ENCODE results near the gene PRPS1.
"Not testable (repeated sequence)": the region's sequence is repeated elsewhere in the genome, so short reads cannot be mapped to it uniquely, and the experiment has no call there.

Gene PRPS1

DNA sequence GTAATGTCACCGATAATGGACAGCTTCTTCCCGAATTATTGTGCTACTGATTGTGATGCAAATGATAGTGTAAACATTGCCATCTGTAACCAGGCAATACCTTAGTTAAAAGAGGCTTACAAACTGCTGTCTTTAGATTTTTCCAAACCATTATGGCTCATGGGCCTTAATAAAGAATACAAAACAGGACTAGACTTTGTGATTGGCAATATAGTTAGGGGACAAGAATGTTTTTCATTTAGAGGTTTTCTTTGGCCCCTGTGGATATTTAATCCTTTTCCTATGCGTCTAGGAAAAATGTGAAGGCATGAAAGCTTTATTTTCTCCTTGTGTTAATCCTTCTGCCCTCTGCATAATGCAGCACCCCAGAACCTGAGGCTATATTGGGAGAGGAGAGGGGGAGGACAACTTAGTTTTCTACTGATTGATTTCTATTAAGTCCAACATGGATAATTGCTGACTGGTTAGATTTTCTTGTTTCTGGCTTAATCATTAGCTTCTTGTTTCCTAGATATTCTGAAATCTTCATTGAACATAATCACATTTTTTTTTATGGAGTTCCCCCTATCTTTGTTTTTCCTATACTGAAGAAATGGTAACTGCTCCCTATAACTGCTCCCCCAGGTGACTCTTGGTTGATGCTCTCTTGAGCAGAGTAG, 1.9 kb downstream of the PRPS1 start:
- DNase-seq = no peak

DNA sequence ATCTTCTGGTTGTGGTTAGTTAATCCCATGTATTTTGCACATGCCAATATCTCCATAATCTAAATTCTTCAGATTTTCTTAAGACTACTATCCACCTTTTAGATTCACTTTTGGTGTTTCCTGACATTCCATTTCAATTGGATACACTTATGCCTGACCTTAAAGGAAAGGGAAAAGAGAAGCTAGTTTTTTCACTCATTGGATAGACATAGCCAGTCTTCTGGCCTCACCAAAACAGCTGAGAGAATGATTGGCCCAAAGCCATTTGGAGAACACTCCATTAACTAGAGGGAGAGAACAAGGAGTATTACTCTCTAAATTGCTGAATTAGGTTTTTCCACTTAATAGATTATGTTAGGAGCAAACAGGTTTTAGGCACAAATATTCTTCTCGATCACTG, 4.0 kb downstream of the PRPS1 start:
- no peak for DNase-seq

DNA sequence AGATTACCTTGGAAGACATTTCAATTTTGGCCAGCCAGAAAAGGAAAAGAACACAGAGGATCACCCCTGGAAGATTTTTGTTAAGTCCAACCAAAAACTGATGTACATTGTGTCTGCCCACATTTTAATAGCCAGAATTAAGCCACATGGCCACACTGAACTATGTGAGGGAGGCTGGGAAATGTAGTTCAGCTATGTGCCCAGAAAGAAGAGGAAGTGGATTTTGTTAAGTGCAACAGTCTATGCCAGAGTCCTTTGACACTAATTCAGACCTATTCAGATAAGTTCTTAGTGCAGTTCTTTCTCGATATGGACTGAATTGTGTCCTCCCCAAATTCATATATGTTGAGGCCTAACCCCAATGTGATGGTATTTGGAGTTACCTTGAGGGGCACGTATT, 18.4 kb downstream of the PRPS1 start:
- DNase-seq = no peak

DNA sequence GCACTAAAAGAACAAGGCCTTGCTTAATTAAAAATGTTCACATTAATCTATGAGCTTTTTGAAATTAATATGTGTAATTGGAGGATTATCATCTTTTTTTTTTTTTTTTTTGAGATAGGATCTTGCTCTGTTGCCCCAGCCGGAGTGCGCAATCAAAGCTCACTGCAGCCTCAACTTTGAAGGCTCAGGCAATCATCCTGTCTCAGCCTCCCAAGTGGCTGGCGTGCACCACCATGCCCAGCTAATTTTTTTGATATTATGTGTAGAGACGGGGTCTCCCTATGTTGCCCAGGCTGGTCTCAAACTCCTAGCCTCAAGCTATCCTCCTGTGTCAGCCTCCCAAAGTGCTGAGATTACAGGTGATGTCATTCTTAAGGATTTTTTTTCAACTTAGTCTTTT, 20.0 kb downstream of the PRPS1 start:
- DNase-seq = no peak

DNA sequence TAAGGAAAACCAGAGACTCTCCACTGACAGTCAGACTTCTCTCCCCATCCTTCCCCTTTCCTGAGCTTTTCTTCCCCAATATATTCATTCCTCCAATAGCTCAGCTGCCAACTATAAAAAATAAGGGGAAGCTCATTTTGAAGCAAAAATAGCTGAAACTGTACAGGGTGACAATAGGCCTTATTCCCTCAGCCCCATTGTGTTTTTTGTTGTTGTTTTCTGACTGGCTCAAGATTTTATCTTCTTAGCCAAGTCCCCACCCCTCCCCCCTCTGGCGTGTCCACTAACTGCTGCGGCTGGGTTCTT, 26.2 kb downstream of the PRPS1 start:
- DNase-seq = no peak

DNA sequence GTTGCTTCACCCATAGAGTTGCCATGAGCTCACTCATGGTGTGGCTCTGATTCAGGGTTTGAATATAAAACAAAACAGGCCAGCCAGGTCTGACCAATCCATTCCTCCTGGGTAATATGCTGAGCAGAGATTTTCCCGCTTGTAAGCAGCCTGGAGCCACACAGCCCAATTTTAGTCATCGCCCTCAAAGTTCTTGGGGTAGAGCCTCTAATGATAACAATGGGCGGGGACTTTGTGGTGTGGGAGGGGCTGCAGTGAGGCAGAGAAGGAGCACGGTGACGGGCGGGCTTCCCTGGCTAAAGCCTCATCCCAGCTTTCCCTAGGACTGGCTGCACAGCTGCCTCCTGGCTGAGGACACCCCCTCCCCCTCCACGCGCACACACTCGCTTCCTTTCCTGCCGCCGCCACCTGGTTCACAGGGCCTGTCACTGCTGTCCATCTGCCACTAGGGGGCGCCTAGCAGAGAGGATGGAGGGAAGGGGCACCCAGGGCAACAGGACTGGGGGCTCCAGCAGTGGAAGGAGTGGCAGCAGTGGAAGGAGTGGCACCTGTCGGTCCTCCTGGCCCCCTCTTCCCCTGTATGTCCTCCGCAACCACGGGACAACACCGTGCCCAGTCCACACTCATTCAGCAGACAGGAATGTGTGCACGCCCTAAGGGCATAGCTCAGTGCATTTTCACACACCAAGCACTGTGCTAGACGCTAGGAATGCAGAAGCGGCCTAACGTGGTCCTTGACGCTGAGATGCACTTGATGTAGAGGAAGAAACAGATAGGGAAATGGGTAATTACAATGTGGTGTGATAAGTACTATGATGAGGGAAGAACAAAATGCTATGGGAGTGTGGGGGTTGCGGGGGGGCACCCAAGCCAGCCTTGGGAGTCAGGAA, 26.8 kb downstream of the PRPS1 start:
- DNase-seq = peak; percentile 63

DNA sequence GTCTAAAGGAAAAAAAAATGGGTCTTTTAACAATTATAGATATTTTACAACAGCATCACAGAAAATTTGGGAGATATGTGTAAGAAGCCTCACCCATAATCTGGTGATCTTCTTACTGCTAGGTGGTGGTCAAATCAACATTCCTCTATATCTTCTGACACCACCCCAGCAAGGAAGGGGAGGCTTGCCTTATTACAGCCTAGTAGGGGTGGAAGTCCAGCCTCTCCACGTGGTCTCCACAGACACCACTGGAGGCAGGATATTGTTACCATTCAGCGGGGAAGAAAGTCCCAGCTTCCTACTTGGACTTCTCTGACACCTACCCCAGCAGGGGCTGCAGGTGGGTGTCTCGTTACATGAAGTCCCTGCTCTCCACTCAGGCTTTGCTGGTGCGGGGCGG, 28.7 kb downstream of the PRPS1 start:
- no peak for DNase-seq

DNA sequence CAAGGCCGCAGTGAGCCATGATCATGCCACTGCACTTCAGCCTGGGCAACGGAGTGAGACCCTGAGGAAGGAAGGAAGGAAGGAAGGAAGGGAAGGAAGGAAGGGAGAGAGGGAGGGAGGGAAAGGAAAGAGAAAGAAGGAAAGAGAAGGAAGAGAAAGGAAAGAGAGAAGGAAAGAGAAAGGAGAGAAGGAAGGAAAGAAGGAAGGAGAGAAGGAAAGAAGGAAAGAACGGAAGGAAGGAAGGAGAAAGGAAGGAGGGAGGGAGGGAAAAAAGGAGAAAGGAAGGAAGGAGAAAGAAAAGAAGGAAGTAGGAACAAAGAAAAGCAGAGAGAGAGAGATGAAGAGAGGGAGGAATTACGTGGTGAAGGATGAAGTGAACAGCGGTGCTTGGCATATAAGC, 30.4 kb downstream of the PRPS1 start:
- no peak for DNase-seq

DNA sequence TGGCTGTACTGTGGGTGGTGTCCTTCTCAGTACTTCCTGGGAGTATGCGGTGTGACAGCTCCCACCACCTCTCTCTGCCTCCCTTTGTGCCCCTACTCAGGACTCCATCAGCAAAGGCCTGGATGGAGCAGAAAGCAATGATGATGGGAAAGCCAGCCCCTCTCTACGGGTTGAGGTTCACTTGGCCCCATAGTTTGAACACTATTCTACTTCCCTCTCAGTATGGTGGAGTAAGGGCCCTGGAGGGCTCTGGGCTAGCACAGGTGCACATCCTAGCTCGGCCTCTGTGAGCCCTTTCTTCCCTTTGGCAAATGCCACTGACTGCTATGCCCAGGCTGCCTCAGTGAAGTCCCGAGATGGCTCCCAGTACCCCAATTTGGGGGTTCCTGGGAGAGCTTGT, 31.0 kb downstream of the PRPS1 start:
- no peak for DNase-seq

DNA sequence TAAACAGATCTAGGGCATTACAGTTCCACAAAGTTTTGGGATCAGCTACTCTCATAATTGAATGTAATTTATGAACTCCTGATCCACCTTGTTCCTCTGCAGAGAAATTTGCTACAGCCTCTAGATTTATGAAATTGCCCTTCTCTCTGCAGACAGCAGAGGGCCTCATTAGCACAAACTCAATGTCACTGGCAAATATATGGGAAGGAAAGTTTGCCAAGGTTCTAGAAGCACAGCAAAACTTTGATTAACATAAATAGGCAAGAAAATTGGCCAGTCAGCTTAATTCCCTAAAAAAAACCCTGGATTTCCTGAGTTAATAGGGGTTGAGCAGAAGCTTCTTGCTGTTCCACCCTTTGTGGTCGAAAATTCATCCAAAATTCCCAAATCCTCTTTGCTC, 31.5 kb downstream of the PRPS1 start:
- DNase-seq = no peak

DNA sequence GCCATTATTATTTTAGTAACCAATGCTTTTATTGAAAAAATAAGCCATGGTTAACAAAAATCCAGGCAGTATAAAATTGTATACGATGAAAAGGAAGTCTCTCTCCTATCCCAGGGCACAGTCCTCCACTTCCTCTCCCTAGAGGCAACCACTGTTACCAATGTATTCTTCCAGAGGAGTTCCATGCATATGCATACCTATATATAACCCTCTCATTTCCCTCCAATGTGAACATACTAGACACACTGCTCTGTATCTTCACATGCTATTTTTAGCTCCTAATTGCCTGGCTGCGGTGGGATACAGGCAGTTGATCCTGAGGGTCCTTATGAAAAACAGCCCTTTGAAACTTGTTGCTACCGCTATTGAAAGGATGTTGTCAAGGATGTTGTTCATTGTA, 33.8 kb downstream of the PRPS1 start:
- no peak for DNase-seq

DNA sequence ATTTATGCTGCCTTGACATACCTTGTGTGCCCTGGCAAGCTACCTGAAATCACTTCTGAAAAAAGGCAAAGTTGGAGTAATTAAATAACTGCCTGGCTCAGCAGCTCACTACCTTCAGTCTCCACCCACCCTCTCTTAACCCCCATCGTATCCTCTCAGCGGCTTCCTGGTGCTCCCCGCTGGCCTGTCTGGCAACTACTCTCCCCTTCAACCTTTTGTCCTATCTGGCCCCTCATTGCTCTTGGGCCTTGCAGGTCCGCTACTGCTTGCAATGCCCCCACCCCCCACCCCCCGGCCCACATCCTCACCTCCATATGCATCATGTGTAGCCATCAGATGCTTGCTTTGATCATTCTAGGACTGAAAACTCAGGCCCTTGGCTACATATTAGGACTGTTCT, 34.5 kb downstream of the PRPS1 start:
- DNase-seq = no peak

DNA sequence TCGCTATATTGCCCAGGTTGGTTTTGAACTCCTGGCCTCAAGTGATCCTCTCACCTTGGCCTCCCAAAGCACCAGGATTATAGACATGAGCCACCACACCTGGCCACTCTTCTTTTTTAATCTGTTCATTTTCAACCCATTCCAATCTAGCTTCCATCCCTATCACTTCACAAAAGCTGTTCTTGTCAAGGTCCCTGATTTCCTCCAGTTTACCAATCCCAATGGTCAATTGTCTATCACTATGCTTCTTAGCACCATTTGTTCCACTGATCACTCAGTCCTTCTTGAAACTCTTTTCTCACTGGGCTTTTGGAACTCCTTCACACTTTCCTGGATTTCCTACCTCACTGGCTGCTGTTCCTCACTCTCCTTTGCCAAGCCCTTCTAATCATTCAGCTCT, 38.6 kb downstream of the PRPS1 start:
- no peak for DNase-seq

DNA sequence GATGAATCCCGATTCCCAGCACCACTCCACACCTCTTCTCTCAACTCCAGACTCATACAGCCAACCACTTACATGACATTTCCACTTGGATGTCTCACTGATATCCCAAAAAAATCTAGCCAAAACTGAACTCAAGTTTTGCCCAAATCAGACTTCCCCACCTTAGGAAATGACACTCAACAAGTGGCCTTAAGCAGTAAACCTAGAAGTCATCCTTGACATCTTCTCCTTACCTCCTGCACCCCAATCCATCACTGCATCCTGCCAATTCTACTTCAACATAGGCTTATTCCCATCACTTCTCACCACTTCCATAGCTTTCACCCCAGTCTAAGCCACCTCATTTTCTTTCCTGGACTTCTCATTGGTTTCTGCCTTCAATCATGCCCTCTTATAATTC, 39.1 kb downstream of the PRPS1 start:
- no peak for DNase-seq

DNA sequence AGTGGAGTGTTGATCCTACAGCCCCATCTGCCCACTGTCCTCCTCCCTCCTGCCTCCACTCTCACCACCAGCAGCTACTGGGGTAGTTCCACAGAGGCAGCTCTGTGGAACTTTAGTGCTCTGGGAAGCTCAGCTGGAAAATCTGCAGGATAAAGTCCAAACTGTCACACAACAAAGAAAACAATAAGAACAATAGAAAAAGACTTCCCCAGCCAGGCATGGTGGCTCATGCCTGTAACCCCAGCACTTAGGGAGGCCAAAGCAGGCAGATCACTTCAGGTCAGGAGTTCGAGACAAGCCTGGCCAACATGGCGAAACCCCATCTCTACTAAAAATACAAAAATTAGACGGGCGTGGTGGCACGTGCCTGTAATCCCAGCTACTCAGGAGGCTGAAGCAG, 40.4 kb downstream of the PRPS1 start:
- not testable (repeated sequence) for DNase-seq

DNA sequence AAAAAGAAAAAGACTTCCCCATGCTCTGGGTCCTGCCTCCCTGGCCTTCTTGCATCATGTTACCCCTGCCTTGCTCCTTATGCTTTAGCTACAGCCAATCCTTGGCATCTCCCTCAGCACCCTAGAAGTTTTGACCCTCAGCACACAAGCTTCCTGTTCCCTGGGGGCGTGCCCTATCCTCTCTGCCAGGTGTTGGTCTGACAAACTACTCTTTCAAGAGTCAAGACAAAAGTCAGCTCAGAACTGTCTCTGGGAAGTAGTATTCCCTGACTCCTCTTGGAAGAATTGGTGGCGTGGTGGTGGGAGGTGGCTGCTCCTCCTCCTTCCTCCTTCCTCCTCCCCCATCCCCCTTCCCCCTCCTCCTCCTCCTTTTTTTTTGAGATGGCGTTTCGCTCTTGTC, 41.0 kb downstream of the PRPS1 start:
- no peak for DNase-seq

DNA sequence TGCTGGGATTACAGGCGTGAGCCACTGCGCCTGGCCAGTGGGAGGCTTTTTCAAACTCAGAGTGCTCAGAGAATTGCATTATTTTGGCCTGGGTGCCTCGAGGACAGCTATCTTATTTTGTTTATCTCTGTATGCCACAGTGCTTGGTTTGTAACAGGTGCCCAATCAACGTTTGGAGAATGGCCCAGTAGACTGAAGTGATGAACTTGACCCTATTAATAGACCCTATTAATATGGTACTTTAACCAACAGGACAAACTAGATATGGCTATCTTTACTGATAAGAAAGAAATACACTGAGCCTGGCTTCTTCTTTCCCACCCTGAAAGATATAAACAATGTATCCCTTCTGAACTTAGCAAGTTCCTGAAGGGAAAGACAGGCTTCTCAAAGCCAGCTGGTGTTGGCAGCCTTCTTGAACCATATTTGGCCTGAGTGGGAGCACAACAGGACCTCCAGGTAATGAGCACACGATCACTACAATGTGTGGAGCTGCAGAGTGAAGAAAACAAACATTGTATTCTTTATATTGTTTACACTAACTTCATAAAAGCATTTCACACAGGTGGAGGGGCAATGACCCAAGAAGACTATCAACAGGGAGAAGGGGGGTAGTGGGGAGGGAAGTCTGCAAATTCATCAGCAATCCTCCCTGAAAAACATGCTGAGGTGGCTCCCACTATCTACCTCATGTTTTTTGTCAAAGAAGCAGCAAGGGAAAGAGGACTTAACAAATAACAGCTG, 41.7 kb downstream of the PRPS1 start:
- no peak for DNase-seq

DNA sequence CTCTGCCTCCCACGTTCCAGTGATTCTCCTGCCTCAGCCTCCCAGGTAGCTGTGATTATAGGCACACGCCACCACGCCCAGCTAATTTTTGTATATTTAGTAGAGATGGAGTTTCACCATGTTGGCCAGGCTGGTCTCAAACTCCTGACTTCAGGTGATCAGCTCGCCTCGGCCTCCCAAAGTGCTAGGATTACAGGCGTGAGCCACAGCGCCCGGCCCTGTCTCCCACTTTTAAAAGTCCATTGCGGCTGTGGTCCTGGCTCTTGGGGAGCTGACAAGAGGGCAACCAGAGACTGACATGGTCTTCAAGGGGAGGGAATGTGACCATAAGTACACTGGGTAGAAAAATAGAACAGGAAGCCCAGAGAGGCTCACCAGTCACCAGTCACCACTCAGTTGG, 42.9 kb downstream of the PRPS1 start:
- DNase-seq = not testable (repeated sequence)

DNA sequence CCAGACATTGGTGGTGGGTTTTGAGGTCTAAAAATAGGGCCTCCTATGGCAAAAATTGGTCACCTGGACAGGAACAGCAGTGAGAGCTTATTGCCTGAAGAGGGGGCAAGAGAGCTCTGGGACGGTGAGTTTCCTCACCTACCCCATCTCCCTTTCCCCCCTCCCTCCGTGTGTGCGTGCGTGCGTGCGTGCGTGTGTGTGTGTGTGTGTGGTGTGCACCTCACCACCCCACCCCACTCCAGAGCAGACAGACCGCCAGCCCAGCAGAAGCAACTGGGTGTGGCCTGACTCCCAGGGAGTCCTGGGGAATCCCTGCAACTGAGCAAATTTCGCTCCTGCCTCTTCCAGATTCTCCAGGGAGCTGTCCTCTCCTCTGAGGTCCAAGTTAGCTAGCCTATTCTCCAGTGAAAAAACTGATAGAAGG, 44.7 kb downstream of the PRPS1 start:
- peak; percentile 69 for DNase-seq

DNA sequence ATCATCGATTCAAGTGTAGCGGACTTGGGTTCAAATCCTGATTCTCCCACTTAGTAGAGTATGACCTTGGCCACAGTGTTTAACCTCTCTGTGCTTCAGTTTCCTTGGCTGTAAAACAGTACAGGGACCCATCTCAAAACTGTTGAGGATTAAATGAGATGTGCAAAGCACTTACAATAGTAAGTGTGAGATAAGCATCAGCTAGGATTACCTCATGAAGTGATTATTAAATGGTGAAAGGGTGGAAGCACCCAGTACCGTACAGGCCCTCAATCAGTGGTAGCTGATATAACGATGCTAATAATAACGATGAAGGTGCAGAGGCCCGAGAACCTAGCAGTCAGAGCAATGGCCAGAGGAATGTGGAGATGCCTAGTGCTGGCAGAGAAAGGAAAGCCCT, 45.1 kb downstream of the PRPS1 start:
- DNase-seq = no peak

DNA sequence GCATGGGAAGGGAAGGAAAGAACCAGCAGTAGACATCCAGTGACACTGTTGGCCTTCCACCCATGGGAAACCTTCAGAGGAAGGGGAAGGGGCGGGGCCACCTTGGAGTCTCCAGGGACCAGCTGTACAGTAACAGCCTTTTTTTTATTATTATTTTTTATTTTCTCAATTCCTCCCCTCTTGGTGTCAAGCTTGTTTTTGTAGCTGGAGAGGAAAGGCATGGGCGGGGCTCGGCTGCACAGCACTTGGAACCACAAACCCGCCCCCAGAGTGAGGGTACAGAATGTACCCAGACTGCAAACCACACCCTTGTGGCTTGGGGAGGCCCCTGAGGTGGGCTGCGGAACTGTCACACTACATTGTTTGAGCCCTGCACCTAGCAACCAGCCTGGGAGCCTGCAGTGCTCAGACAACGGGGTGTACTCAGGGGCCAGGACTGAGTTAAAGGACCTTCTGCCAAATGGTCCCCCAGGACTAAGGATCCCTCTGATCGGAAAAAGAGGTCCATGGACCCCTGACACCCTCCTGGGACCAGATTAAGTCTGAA, 45.7 kb downstream of the PRPS1 start:
- peak; percentile 92 for DNase-seq

DNA sequence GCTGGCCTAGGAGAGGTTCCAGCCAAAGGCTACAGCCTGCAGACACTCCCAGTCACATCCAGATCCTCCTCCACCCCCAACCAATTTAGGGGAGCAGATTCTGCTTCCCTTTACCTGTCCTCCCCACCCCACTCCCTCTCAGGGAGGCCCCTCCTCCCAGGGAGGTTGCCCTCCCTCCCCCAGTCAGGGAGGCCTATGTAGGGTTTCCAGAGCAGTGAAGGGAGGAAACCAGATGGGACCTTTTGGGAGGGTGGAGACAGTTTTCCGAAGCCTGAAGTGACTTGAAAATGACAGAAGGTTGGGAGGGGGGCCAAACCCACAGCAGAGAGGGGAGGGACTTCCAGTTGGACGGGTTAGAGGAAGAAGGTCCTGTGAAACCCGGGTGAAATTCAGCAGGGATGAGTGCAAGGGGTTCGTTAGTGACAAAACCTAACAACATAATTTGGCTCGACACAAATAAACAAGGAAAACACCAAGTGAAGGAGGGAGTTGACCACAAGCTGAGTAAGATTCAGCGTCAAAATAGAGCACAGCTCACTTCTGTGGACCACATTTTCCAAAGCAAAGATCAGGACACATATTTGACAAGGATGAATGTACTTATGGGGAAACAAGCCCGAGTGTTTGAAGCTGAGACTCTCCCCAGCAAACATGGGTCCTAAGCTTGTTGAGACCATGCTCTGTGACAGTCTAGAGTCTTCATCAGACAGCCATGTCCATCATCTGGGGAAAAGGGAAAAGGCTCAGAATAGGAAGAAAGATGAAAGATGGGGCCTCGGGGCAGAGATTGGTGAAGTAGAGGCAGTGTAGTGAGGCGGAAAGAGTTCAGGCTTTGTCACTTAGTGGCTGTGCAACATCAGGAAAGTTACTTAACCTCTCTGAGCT, 46.4 kb downstream of the PRPS1 start:
- peak; percentile 46 for DNase-seq

DNA sequence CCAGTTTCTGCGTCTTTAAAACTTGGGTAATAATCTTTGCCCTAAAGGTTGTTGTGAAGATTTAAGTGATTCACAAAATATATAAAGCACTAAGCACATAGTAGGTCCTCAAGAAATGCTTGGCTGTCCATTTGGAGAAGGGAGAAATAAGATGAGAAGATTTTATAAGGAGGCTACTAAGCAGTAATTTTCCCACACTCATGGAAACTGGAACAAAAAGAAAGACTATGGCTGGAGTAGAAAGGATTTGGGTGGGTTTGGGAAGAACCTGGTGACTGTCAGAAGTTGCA, 47.0 kb downstream of the PRPS1 start:
- DNase-seq = no peak

Measured in effector CD4-positive, alpha-beta T cell (primary cell).